MCF 10A (cell line): Measurements from ENCODE around the gene HTRA3. TPM values are rescaled to one million over a fixed set of nuclear protein-coding genes. Genes with fewer than 3 reads are reported as not detected.

ENCODE experiments used
- BruUV-seq: library from RNA; stranded (reverse); fragments of 400-500 nt; replicated peaks from 2 replicates; lab custom pipeline; 2021; lab: Mats Ljungman, UMichigan
- CTCF ChIA-PET: fragments of 300-600 bp; sonication (Branson Sonifier 250); formaldehyde crosslinking; extraction: SDS; loops from one replicate; lab custom pipeline; 2021; ENCODE audit warnings: antibody characterized with exemption, inconsistent platforms; lab: Yijun Ruan, JAX
- POLR2A ChIA-PET: fragments of 300-600, 350-650 bp; sonication (Branson Sonifier 250); formaldehyde crosslinking; extraction: SDS; loops from one replicate; lab custom pipeline; 2020; ENCODE audit warnings: antibody characterized with exemption, inconsistent platforms; lab: Yijun Ruan, JAX
- DNase-seq: peaks from one replicate; pipeline ENCODE4 v3.0.0-alpha.2; 2018; ENCODE audit not compliant: unreplicated experiment
- H3K27ac Mint-ChIP-seq: one replicate; pipeline ENCODE4 v1.8.0; 2022; ENCODE audit warnings: mild to moderate bottlenecking, low read depth, mixed read lengths; ENCODE audit not compliant: unreplicated experiment
- H3K27me3 Mint-ChIP-seq: one replicate; pipeline ENCODE4 v1.8.0; 2022; ENCODE audit warnings: mixed read lengths; ENCODE audit not compliant: insufficient read depth, unreplicated experiment
- H3K36me3 Mint-ChIP-seq: one replicate; pipeline ENCODE4 v1.8.0; 2022; ENCODE audit warnings: mild to moderate bottlenecking, moderate library complexity, mixed read lengths; ENCODE audit not compliant: insufficient read depth, unreplicated experiment
- H3K4me1 Mint-ChIP-seq: one replicate; pipeline ENCODE4 v1.8.0; 2022; ENCODE audit warnings: mixed read lengths; ENCODE audit not compliant: insufficient read depth, unreplicated experiment
- H3K4me3 Mint-ChIP-seq: one replicate; pipeline ENCODE4 v1.8.0; 2022; ENCODE audit warnings: mild to moderate bottlenecking, moderate library complexity, mixed read lengths; ENCODE audit not compliant: unreplicated experiment
- H3K9me3 Mint-ChIP-seq: one replicate; pipeline ENCODE4 v1.8.0; 2022; ENCODE audit warnings: mixed read lengths; ENCODE audit not compliant: unreplicated experiment
- CTCF ChIP-seq: fragments of 200-600 bp; IDR thresholded peaks from one replicate; pipeline ENCODE4 v1.8.0; 2022; ENCODE audit warnings: antibody characterized with exemption, mild to moderate bottlenecking; ENCODE audit not compliant: unreplicated experiment
- intact Hi-C: fragments of 100-400 bp; cut with micrococcal nuclease; formaldehyde crosslinking; loops from 2 replicates; pipeline ENCODE4 v1.14.1; 2022
- total RNA-seq: library from RNA; stranded (reverse); gene quantifications from 2 replicates; pipeline ENCODE4 v1.2.3, GENCODE V29; 2022

HTRA3 gene
- total RNA-seq, 1 experiment from 2014 or later: not detected

- no peak for TF ChIP-seq CTCF
- DNase-seq: no peak
- no peaks in the 10 kb centered on the region for H3K36me3 Mint-ChIP-seq
- CTCF ChIA-PET: interaction anchor here (0.5 to 0.9 kb wide), 4 partner anchors 18 to 1339 kb away, joined by 3 to 5 read pairs (median 4); no protein-coding TSS in a partner anchor
- no TSS peak for BruUV-seq
- intact Hi-C loops: no loop called here
- POLR2A ChIA-PET: no interaction called here
- H3K9me3 Mint-ChIP-seq: peaks cover 12% of the 10 kb centered on the region
- no peak overlapping the region for H3K27ac Mint-ChIP-seq
- H3K27me3 Mint-ChIP-seq: no peaks in the 10 kb centered on the region
- no peak overlapping the region for H3K4me3 Mint-ChIP-seq
- H3K4me1 Mint-ChIP-seq: peaks cover 23% of the 10 kb centered on the region
Observed at GRCh38 chr4:8334786-8335460, 65.4 kb downstream of the HTRA3 start.

- Mint-ChIP-seq H3K27ac (no peak overlapping the region), H3K36me3 (no peaks in the 10 kb centered on the region), H3K4me3 (no peak overlapping the region), H3K9me3 (peaks cover 12% of the 10 kb centered on the region), H3K27me3 (no peaks in the 10 kb centered on the region), H3K4me1 (peaks cover 23% of the 10 kb centered on the region)
- ChIA-PET POLR2A (interaction anchor here (1.3 kb wide), 1 partner anchor 13 kb away, joined by 4 read pairs; no protein-coding TSS in a partner anchor), CTCF (interaction anchor here (0.5 to 0.9 kb wide), 3 partner anchors 55 to 168 kb away, joined by 3 to 5 read pairs (median 3); no protein-coding TSS in a partner anchor)
- DNase-seq: no peak
- intact Hi-C loops: no loop called here
- BruUV-seq: no TSS peak
- no peak for TF ChIP-seq CTCF
Observed at GRCh38 chr4:8335848-8336247, 66.3 kb downstream of the HTRA3 start.

- Mint-ChIP-seq H3K4me3 (no peak overlapping the region), H3K9me3 (peaks cover 12% of the 10 kb centered on the region), H3K27me3 (no peaks in the 10 kb centered on the region), H3K36me3 (no peaks in the 10 kb centered on the region), H3K4me1 (peaks cover 23% of the 10 kb centered on the region), H3K27ac (no peak overlapping the region)
- BruUV-seq: no TSS peak
- DNase-seq: peak; percentile 92
- intact Hi-C loops: no loop called here
- POLR2A ChIA-PET: interaction anchor here (1.3 kb wide), 1 partner anchor 14 kb away, joined by 4 read pairs; no protein-coding TSS in a partner anchor
- TF ChIP-seq CTCF: no peak
- CTCF ChIA-PET: no interaction called here
Observed at GRCh38 chr4:8336412-8337075, 67.0 kb downstream of the HTRA3 start.

- BruUV-seq: no TSS peak
- no peak overlapping the region for H3K27ac Mint-ChIP-seq
- intact Hi-C loops: no loop called here
- H3K36me3 Mint-ChIP-seq: no peaks in the 10 kb centered on the region
- DNase-seq: no peak
- no peak overlapping the region for H3K4me3 Mint-ChIP-seq
- no peak for TF ChIP-seq CTCF
- H3K4me1 Mint-ChIP-seq: peaks cover 10% of the 10 kb centered on the region
- CTCF ChIA-PET: interaction anchor here (0.6 kb wide), 1 partner anchor 56 kb away, joined by 3 read pairs; no protein-coding TSS in a partner anchor
- no peaks in the 10 kb centered on the region for H3K27me3 Mint-ChIP-seq
- H3K9me3 Mint-ChIP-seq: peaks cover 12% of the 10 kb centered on the region
- POLR2A ChIA-PET: no interaction called here
Observed at GRCh38 chr4:8338351-8338961, 68.9 kb downstream of the HTRA3 start.
